Measurements from ENCODE around the gene PHETA1. TPM values are rescaled to one million over a fixed set of nuclear protein-coding genes. Genes with fewer than 3 reads are reported as not detected.

The PHETA1 gene
- total and polyA plus RNA-seq, 10 of the 15 experiments (the other 5 are each of a cell fraction or from before 2014, with no cell fraction given): 0.02 to 1.3 (median 0.51) TPM; not detected in 1

- H3K27ac ChIP-seq (ENCODE audit: control insufficient read depth, insufficient read depth): no peak overlapping the region
- H4K20me1 ChIP-seq (ENCODE audit: control insufficient read depth, insufficient read depth): no peaks in the 10 kb centered on the region
- intact Hi-C loops (cut with micrococcal nuclease; ENCODE audit: unreplicated experiment): no loop called here
- H3K9me3 ChIP-seq (replicated peaks; ENCODE audit: control insufficient read depth, insufficient read depth, low read length): no peaks in the 10 kb centered on the region
- no peaks in the 10 kb centered on the region for H3K27me3 ChIP-seq (replicated peaks in 1 of 2; ENCODE audit: control insufficient read depth in 2 of 2, insufficient read depth in 2 of 2, low read length in 1 of 2)
- no peaks in the 10 kb centered on the region for H3K79me2 ChIP-seq (ENCODE audit: control insufficient read depth, insufficient read depth, low read length)
- FAIRE-seq (peak; percentile 52), ATAC-seq (no peak; the same call in 2 of the 3 replicates), DNase-seq (ENCODE audit: low read depth, low spot score) (no peak)
- in situ Hi-C loops (cut with MboI): no loop called here
- H3K4me2 ChIP-seq (ENCODE audit: control insufficient read depth, insufficient read depth): peak overlapping the region; percentile 75
- ChIA-PET CTCF (interaction anchor here (1.0 to 2.5 kb wide), 4 partner anchors 16 to 342 kb away, joined by 3 to 13 read pairs (median 7); no protein-coding TSS in a partner anchor), SMC1A (ENCODE audit: uncharacterized antibody, unreplicated experiment) (interaction anchor here (0.6 to 1.2 kb wide), 4 partner anchors 43 to 194 kb away, joined by 3 to 5 read pairs (median 3); no protein-coding TSS in a partner anchor), POLR2A (interaction anchor here (1.0 kb wide), 1 partner anchor 94 kb away, joined by 3 read pairs; no protein-coding TSS in a partner anchor), RAD21 (ENCODE audit: unreplicated experiment) (interaction anchor here (1.5 to 1.6 kb wide), 2 partner anchors 27 to 82 kb away, joined by 4 to 6 read pairs; no protein-coding TSS in a partner anchor)
- TSS peak; percentile 74 for BruUV-seq (replicated peaks)
- H2AFZ ChIP-seq (ENCODE audit: control insufficient read depth, low read depth, low read length): peak overlapping the region; percentile 92
- TF ChIP-seq MAX (IDR thresholded peaks at IDR 0.05; ENCODE audit: low read depth, low read length) (no peak), CHD1 (IDR thresholded peaks at IDR 0.05; ENCODE audit: low read depth, low read length) (no peak), SRF (IDR thresholded peaks at IDR 0.05; ENCODE audit: low read depth in 2 of 2, low read length in 2 of 2) (no peak), HSF1 (IDR thresholded peaks at IDR 0.05; ENCODE audit: low read depth, low read length) (no peak), ETV6 (conservative IDR thresholded peaks at IDR 0.05 in 1 of 2, IDR thresholded peaks at IDR 0.05 in 1 of 2; ENCODE audit: borderline replicate concordance in 1 of 2, low read depth in 1 of 2) (no peak), YBX1 (IDR thresholded peaks at IDR 0.05) (no peak), GATAD2B (conservative IDR thresholded peaks at IDR 0.05; ENCODE audit: low read depth) (no peak), MTA2 (IDR thresholded peaks at IDR 0.05; ENCODE audit: low read depth) (no peak), MYC (IDR thresholded peaks at IDR 0.05; ENCODE audit: insufficient read depth, insufficient read length, insufficient replicate concordance, low read length, severe bottlenecking) (no peak), RB1 (IDR thresholded peaks at IDR 0.05; ENCODE audit: borderline replicate concordance) (no peak), MXI1 (IDR thresholded peaks at IDR 0.05; ENCODE audit: low read depth, low read length) (no peak), RELA (IDR thresholded peaks at IDR 0.05; ENCODE audit: borderline replicate concordance, partially characterized antibody) (no peak), TBL1XR1 (IDR thresholded peaks at IDR 0.05; ENCODE audit: low read depth, low read length) (no peak), ZNF24 (IDR thresholded peaks at IDR 0.05) (no peak)
- peak overlapping the region; percentile 32; the same call in 1 of the 2 replicates for H3K9ac ChIP-seq (ENCODE audit: control insufficient read depth, insufficient read depth, low read length)
- H3K4me1 ChIP-seq (ENCODE audit: control insufficient read depth, insufficient read depth, low read length): peaks cover 2% of the 10 kb centered on the region; the same call in 1 of the 2 replicates
- WGBS (ENCODE audit: insufficient coverage, insufficient replicate concordance, low lambda C conversion rate, missing lambda C conversion rate): 48% methylated on average over 13 of the region's 13 CpGs
- H3K36me3 ChIP-seq (ENCODE audit: control insufficient read depth in 2 of 2, insufficient read depth in 2 of 2, low read length in 1 of 2): no peaks in the 10 kb centered on the region
- H3K4me3 ChIP-seq: peak overlapping the region; percentile 68
Measured at GRCh38 chr12:111369496-111370220, 763 bp upstream of the PHETA1 start.

All from GM12878 (cell line).